ENCODE measurements around the gene ABCA10.
"Not testable (repeated sequence)": the region's sequence is repeated elsewhere in the genome, so short reads cannot be mapped to it uniquely, and the experiment has no call there.

Gene ABCA10

DNA sequence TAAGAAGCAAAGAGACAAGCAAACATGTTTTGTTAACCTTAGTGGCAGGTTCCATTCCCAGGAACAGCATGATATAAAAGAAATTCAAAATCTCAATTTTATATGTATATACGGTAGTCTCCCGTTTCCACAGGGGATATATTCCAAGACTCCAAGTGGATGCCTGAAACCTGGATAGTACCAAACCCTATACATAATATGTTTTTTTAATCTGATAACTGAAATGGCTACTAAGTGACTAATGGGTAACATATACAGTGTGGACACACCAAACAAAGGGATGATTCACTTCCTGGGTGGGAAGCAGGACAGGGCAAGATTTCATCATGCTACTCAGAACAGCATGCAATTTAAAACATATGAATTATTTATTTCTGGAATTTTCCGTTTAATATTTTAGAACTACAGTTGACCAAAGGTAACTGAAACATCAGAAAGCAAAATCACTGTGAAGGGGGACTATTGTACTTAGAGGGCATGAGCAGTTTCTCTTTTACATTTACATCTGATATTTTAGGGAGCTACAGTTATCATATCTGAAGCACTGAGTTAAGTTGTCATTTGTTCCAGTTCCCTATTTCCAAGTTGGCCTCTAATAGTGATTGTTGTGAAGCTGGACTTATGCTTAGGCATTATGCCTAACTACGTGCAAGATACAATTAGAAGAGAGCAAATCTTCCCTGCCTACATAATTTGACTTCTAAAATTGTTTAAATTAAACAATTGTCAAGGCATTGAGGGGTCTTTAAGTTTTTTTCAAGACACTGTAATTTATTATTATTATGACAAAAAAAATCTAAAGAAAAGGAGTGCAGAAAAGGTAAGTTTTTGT is 52.8 kb downstream of the ABCA10 start:
- intact Hi-C loops (cut with DNase I) = no loop called here
- DNase-seq = no peak

DNA sequence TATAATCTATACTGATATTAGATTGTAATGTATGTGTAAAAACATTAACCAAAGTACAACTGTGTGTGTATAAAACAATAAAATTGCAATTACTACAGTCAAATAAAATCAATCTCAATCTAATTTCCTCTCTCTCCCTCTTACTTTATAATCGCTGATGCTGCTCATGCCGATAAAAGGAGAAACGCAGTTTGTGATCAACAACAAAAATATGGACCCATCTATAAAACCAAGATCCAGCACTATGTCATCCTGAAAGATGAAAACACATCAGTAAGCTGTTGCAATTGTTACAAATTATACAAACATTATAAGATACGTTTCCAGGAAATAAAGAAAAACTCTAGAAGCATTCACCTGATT is 53.4 kb downstream of the ABCA10 start:
- DNase-seq = no peak
- intact Hi-C loops (cut with DNase I) = no loop called here

DNA sequence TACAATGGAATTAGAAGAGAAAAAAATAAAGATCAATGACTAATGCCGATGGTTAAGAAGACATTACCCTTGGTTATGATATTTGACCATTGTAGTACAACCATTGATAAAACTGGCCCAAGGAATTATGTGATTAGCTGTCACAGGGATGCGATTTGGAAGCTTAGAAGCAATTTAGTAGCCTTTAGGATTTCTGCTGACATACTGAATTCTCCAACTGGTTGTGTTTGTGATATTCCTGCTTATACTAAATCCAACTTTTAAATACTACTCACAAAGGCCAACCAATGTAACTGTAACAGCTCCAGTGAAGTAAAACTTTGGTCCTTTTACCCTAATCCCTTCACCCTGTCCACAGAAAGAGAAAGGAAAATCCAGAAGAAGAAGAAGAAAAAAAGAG is 55.5 kb downstream of the ABCA10 start:
- intact Hi-C loops (cut with DNase I) = no loop called here
- no peak for DNase-seq

DNA sequence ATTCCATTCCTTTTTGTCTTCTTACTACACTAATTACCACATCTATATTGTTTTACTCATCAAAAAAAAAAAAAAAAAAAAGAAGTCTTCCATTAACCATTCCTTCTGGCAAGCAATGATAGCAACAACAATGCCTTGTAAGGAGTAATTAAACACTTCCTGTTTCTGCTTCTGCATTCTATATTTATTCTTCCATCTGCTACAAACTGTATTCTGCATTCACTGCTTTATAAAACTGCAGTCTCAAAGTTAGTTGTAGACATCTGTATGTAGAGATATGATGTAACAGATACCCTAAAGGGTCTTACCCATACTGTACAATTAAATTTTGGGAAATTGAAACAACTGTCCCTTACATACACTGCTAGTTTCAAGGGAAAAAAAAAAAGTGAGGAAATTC is 58.2 kb downstream of the ABCA10 start:
- intact Hi-C loops (cut with DNase I) = no loop called here
- DNase-seq = no peak

DNA sequence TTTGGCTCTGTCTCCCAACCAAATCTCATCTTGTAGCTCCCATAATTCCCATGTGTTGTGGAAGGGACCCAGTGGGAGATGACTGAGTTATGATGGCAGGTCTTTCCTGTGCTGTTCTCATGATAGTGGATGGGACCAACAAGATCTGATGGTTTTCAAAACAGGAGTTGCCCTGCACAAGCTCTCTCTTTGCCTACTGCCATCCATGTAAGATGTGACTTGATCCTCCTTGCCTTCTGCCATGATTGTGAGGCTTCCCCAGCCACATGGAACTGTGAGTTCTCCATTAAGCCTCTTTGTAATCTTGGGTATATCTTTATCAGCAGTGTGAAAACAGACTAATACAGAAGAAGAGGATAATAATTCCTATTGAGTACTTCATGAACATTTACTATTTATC is 60.0 kb downstream of the ABCA10 start:
- DNase-seq; intact Hi-C loops (cut with DNase I): not testable (repeated sequence)

DNA sequence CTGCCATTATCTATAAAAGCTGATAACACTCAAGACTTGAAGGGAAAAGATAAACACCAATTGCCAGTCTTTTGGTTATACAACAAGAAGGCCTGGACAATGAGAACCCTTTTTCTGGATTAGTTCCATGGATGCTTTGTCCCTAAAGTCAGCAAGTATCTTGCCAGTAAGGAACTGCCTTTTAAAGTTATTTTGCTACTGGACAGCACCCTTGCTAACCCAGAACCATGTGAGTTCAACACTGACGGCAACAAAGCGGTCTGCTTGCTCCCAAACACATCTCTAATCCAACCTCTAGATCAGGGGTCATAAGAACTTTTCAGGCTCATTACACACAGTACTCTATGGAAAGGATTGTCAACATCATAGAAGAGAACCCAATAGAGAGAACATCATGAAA is 61.7 kb downstream of the ABCA10 start:
- DNase-seq = no peak
- intact Hi-C loops (cut with DNase I) = no loop called here

DNA sequence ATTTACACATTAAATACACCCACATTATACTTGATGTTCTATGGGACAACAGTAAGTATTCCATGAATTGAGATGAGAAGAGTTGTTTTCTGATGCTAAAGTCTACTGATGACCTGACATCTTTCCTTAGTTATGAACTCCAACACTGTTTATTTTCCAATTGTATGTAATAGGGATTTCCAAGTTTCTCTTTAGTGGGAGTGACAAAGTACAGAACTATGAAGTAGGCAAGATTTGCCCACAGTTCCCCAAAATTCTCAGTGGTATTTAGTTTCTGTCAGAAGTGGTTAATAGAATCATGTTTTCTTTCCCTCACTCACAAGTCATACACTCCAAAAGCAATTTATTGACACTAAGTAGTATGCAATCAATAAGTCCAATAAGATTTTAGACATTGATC is 64.4 kb downstream of the ABCA10 start:
- DNase-seq = no peak
- intact Hi-C loops (cut with DNase I) = no loop called here

DNA sequence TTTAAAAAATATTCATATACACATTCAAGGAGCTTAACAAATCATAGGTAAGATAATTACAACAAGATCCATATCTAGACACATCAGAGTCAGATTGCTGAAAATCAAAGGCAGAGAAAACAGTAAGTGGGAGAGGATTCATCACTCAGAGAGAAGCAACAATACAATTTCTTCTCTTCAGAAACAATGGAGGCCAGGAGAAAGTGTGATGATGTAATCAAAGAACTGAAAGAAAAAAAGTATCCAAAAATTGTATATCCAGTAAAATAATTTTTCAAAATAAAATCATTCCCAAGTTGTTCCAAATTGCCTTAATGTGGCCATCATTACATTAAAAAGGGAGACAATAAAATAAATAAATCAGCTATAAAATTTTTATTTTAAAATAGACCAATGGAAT is 69.2 kb downstream of the ABCA10 start:
- intact Hi-C loops (cut with DNase I) = no loop called here
- no peak for DNase-seq

DNA sequence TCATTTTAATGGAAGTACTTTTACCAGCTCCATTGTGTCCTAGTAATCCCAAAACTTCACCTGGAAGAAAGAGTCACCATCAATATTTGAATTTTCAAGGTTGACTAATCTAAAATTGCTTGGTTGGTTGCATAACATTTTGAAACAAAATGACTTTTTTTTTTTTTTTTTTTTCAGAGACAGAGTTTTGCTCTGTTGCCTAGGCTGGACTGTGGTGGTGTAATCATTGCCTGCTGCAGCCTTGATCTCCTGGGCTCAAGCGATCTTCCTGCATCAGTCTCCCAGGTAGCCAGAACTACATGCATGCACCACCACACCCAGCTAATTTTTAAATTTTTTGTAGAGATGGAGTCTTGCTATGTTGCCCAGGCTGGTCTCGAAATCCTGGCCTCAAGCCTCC is 74.4 kb downstream of the ABCA10 start:
- intact Hi-C loops (cut with DNase I) = no loop called here
- DNase-seq = no peak

DNA sequence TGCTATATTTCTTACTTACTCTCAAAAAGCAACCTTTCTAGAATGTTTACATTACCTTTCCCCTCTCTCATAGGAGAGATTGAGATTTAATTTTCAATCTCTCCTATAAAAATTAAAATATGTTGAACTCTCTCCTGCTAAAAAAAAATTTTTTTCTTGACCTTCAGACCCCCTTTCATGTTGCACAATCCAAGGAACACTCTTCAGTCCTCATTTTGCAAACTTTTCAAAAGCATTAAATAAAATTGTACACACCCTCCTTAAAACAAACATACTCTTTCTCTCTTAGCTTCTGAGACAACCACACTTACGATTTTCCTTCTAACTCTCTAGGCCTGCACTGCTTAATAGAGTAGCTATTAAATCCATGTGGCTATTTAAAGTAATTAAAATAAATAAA is 78.3 kb downstream of the ABCA10 start:
- DNase-seq = no peak
- intact Hi-C loops (cut with DNase I) = no loop called here

DNA sequence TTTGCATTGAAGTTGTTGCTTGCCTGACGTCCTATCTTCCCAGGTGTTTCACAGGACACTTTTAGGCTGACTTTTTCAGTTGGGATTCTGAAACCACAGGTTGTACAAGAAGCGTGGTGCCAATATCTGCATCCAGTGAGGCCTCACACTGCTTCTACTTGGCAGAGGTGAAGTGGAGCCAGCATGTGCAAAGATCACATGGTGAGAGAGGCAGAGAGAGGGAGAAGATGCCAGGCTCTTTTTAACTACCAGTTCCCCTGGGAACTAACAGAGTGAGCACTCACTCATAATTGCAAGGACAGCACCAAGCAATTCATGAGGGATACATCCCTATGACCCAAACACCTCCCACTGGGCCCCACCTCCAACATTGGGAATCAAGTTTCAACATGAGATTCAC is 81.2 kb downstream of the ABCA10 start:
- DNase-seq = no peak
- intact Hi-C loops (cut with DNase I) = no loop called here

DNA sequence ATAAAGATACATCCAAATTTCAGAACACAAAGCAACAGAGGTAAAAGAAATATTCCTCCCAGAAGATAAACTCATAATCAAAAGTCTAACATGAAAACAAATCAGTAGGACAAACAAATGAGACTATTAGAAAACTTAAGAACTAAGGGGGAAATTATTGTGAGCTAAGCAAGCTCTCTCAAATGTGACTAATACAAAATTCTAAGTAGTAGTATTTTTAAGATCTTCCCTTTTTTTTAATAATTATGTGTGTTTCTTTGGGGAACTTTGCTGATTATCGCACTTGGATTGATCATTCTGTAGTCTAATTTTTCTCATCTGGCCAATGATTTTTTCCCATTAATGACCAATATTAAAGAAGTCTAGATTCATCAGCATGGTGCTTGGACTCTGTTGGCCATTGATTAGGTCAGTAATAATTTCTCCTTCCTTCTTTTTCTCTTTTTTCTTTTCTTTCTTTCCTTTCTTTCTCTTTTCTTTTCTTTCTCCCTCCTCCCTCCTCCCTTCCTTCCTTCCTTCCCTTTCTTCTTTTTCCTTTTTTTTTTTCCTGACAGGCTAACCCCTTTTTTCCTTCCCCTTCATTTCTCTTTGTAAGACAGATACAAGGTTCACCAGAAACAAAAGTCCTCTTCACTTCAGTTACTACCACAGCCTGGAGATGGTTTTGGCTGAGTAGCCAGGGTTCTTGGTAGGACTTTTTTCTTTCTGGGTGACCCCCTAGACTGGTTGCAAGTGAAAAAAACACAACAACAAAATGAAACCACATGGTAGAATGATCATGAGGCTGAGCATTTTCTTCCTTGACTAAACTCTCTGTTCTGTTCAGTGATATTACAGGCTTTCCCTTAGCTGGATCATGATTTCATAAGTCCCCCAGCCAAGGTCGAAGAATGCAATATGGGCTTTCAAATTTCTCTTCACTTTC is 84.0 kb downstream of the ABCA10 start:
- DNase-seq = no peak
- intact Hi-C loops (cut with DNase I) = no loop called here

DNA sequence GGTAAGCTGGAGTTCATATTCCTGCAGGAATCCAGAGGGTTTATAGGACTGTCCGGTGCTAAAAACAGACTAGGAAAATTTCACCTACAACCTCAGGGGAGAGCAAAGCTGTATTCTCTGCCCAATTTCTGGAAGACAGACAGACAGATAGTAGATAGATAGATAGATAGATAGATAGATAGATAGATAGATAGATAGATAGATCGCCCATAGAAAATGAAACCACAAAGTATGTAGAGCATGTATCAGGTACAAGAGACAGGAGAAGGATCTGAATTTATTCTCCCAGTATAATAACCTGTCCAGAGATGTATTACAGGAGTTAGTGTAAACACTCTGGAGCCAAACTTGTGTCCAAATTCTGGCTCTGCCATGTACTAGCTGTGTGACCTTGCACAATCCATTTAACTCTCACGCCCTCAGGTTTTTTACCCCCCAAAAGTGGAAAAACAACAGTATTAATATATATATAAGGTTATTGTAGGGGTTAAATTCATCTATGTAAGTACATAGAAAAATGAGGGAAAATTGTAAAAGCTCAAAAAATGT is 84.9 kb downstream of the ABCA10 start:
- intact Hi-C loops (cut with DNase I) = no loop called here

DNA sequence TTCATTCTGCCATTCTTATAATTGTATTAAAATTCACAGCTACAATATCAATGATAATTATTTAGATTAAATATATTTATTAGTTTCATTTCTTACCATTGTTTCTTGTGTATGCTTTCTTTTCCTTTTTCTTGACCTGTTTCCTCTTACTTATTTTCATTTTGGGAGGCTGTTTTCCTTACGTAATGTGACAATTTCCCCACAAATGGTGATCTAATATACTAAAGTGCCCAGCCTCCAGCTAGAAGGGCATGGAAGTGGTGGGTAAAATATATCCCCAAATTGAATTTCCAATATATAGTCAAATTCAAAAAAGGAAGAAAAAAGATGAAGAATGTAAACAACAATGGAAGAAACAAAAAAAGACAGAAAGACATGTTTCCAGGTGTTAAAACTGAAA is 85.5 kb downstream of the ABCA10 start:
- intact Hi-C loops (cut with DNase I) = no loop called here
- DNase-seq = no peak

More for the DNA sequence above, 84.9 kb downstream of the ABCA10 start:
- no peak for DNase-seq

DNA sequence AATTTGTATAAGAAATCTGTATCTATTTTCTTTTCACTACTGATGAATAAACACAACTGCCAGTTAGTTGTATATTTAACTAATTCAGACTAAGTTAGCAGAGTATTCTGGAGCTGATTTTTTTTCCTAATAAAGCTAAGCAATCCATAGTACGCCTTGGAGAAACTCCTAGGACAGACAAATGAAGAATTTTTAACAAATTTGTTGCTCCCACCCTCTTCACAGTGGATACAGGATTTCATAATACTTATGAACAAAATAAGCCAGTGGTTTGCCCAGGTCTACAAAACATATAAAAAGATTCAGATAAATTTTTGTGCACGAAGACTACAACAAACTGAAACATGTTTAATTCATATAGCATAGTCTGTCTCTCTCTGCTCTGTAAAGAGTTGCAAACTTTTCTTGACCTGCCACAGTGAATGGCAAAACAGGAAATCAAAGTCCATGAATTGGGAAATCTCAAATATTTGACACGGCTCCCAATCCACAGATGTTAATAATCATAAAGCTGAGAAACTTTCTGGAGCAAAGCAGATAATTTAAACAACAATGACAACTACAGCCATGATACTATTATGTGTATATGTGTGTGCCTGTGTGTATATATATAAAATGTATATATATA is 86.3 kb downstream of the ABCA10 start:
- intact Hi-C loops (cut with DNase I) = no loop called here
- DNase-seq = no peak

DNA sequence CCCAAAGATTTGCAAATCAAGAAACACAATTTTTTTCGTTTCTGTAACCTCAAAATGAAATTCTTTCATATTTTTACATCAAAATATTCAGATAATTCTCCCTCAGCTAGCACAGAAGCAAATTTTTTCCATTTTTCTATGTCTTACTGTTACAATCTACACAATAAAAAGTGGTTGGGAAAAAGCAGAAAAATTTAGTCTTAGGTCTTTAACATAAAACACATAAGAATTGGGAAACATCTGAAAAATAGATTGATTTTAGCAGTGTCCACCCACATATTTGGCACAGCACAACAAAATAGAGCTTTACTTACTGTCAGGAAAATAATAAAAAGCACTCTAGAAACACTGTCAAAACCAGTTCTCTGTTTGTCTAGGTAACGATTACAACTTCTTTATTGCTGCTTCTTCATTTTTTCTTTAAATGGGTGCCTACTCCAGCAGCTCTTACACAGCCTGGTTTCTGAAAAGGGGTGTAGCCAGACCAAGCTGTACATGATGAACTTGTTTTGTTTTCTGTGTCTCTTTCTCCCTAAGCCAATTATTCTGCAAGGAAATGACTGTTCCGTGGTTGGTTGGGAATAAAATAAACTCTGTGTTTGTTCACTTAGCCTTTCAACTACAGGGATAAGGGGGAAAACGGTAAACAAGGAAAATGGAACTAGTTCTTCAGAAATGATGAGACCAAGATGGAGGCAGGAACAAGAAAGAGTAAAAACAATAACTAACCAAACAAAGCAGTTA is 87.0 kb downstream of the ABCA10 start, which contains the start of gene ABCA6:
Gene ABCA6 (minus strand): TSS at position 465 of the 744 bp plus-strand sequence. CDS start 1,192 bp downstream, outside the sequence.
- DNase-seq = no peak
- intact Hi-C loops (cut with DNase I) = no loop called here

DNA sequence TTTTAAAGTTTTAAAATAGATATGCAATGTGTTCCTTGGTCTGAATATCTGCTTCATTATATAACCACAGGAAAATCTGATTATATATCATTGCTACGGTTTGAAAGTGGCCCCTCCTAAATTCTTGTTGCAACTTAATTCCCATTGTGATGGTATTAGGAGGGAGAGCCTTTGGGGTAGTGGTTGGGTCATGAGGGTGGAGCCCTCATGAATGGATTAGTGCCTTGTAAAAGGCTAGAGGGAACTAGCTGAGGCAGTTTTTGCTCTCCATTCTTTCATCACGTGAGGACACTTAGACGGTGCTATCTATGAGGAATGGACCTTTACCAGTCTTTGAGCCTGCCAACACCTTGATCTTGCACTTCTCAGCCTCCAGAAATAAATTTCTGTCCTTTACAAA is 94.5 kb downstream of the ABCA10 start:
- no peak for DNase-seq
- intact Hi-C loops (cut with DNase I) = no loop called here

DNA sequence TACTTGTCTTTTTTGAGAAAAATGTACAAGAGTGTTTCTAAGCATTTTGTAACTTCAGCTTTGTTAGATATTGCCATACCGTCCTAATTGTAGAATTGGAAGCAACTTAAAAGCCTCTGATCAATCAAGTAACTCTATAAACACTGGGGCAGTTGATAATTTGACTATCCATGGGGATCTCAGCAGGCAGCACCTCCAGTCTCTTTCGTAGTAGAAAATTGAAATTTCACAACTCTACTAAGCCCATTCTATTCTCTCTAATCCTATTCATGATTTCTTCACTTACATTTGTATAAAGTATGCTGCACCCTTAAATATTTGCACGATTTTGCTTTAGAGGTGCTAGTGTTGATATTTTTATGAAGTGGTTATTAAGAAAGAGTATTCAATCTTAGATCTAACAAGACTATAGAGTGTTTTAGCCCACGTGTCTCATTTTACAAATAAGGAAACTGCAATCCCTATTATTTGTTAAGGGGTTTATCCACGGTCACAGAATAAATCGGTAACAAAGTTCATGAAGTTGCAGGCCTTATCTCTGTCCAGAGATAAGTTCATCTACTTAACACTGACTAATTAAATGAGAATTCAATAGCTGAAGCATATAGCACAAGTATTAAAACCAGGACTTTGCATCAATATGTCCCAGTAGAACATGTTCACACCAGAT is 97.9 kb downstream of the ABCA10 start:
- no peak for DNase-seq
- intact Hi-C loops (cut with DNase I) = no loop called here

DNA sequence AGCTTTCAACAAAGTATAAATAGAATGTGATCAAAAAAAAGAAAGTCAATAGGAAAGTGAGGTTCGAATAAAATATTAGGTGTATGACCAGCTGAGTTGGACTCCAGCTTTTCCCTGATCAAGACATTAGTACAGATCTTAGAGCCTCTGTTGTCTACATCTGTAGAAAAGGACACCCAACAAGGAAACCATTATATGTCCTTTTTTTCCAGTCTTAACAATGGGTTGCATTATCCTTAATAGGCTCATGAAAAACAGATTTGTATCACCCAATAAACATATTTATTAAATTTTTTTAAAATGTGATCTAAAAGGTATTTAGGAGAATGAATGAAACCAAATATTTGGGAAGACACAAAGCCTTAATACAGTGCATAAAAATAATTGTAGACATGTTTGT is 105.0 kb downstream of the ABCA10 start:
- intact Hi-C loops (cut with DNase I) = no loop called here
- DNase-seq = no peak

DNA sequence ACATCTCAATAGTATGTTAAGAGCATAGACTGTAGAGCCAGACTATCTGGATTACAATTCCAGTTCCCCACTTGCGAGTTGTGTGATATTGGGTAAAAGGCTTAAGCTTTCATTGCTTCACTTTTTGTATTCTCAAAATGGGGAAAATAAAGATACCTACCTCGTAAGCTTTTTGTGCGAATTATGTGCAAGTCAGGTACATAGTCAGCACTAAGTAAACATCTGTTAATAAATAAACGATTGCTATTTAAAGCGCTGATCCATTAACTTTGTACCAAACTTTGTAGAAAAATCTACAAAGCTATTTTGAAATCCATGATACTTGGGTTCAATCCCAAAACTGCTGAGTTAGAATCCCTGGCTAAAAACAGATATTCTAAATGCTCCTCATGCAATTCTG is 106.6 kb downstream of the ABCA10 start:
- no peak for DNase-seq
- intact Hi-C loops (cut with DNase I) = no loop called here

Data from posterior cingulate gyrus (tissue), 11 donors.